Measurements from ENCODE around the gene SHROOM3. TPM values are rescaled to one million over a fixed set of nuclear protein-coding genes. Genes with fewer than 3 reads are reported as not detected.

Gene SHROOM3
- total and polyA plus RNA-seq, 2 donors (not counting 1 experiment from before 2014, with no cell fraction given) = 0.91 to 1.5 TPM

- Mint-ChIP-seq H3K4me3 (no peak overlapping the region), H3K27me3 (no peaks in the 10 kb centered on the region), H3K4me1 (no peaks in the 10 kb centered on the region), H3K27ac (no peak overlapping the region), H3K9me3 (ENCODE audit: insufficient read depth) (no peaks in the 10 kb centered on the region)
- WGBS (ENCODE audit: insufficient coverage) = 95% methylated on average over 6 of the region's 6 CpGs
- no peaks in the 10 kb centered on the region for H3K79me2 ChIP-seq (ENCODE audit: control insufficient read depth, insufficient read depth, low read length)
- TF ChIP-seq CTCF (IDR thresholded peaks at IDR 0.05) = no peak
- no peak for TF ChIP-seq EZH2 (IDR thresholded peaks at IDR 0.05; ENCODE audit: borderline replicate concordance, insufficient read depth, low read depth, low read length, poor library complexity, severe bottlenecking)
- CTCF ChIA-PET = no interaction called here
- H3K9ac ChIP-seq (ENCODE audit: low read length) = no peak overlapping the region
- no peaks in the 10 kb centered on the region for H4K20me1 ChIP-seq (ENCODE audit: control insufficient read depth, insufficient read depth, low read length, poor library complexity, severe bottlenecking)
- no peak overlapping the region for H3K4me2 ChIP-seq (replicated peaks; ENCODE audit: low read depth, low read length, poor library complexity, severe bottlenecking)
- ATAC-seq (ENCODE audit: low read depth) = no peak
- no peak overlapping the region for H3K4me3 ChIP-seq (ENCODE audit: control extremely low read depth in 1 of 5, extremely low read depth in 1 of 5, insufficient read depth in 1 of 5, low read depth in 2 of 5, low read length in 4 of 5)
- no peak for DNase-seq
- no peaks in the 10 kb centered on the region for H3K27me3 ChIP-seq (replicated peaks in 1 of 4; ENCODE audit: control extremely low read depth in 1 of 4, control insufficient read depth in 3 of 4, insufficient read depth in 4 of 4, low read length in 3 of 4)
- no peak overlapping the region for H2AFZ ChIP-seq (ENCODE audit: insufficient read depth, low read depth, low read length, poor library complexity, severe bottlenecking)
- no peaks in the 10 kb centered on the region for H3K4me1 ChIP-seq (ENCODE audit: control insufficient read depth in 2 of 2, insufficient read depth in 2 of 2, low read length in 2 of 2)
- H3K36me3 ChIP-seq (replicated peaks in 1 of 2; ENCODE audit: control extremely low read depth in 1 of 2, control insufficient read depth in 1 of 2, extremely low read depth in 1 of 2, insufficient read depth in 2 of 2, low read length in 1 of 2) = no peaks in the 10 kb centered on the region
- H3K9me3 ChIP-seq (ENCODE audit: control extremely low read depth in 1 of 3, control insufficient read depth in 2 of 3, insufficient read depth in 1 of 3, low read length in 2 of 3) = no peaks in the 10 kb centered on the region
- intact Hi-C loops (cut with micrococcal nuclease) = no loop called here
- no peak overlapping the region for H3K27ac ChIP-seq (ENCODE audit: low read length in 2 of 2)
- POLR2A ChIA-PET = no interaction called here
These were observed 219.1 kb downstream of the SHROOM3 start for GRCh38 chr4:76654084-76654483.

DNA sequence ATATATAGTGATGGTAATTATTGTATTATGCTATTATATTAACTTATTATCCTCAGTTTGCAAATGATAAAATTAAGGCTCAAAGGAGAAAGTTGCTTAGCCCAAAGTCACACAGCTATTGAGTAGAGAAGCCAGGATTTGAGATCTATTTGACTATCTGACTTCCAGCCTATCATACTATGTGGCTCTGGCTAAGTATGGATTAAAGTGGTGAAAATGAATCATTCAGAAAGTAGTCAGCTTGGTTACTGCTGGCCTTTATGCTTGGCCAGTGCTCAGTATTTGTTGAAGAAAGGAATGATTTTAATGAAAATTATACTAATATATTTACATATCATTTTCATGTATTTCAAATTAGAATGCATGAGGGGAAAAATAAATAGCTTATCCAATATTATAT, 219.8 kb downstream of the SHROOM3 start:
- Mint-ChIP-seq H3K4me1 (no peaks in the 10 kb centered on the region), H3K4me3 (no peak overlapping the region), H3K9me3 (ENCODE audit: insufficient read depth) (no peaks in the 10 kb centered on the region), H3K27me3 (no peaks in the 10 kb centered on the region), H3K27ac (no peak overlapping the region)
- H3K27ac ChIP-seq (ENCODE audit: low read length in 2 of 2) = no peak overlapping the region
- H3K36me3 ChIP-seq (replicated peaks in 1 of 2; ENCODE audit: control extremely low read depth in 1 of 2, control insufficient read depth in 1 of 2, extremely low read depth in 1 of 2, insufficient read depth in 2 of 2, low read length in 1 of 2) = no peaks in the 10 kb centered on the region
- no peak for TF ChIP-seq EZH2 (IDR thresholded peaks at IDR 0.05; ENCODE audit: borderline replicate concordance, insufficient read depth, low read depth, low read length, poor library complexity, severe bottlenecking)
- no peak for TF ChIP-seq CTCF (IDR thresholded peaks at IDR 0.05)
- no peaks in the 10 kb centered on the region for H3K79me2 ChIP-seq (ENCODE audit: control insufficient read depth, insufficient read depth, low read length)
- intact Hi-C loops (cut with micrococcal nuclease) = no loop called here
- no peak overlapping the region for H3K4me3 ChIP-seq (ENCODE audit: control extremely low read depth in 1 of 5, extremely low read depth in 1 of 5, insufficient read depth in 1 of 5, low read depth in 2 of 5, low read length in 4 of 5)
- no peaks in the 10 kb centered on the region for H3K9me3 ChIP-seq (ENCODE audit: control extremely low read depth in 1 of 3, control insufficient read depth in 2 of 3, insufficient read depth in 1 of 3, low read length in 2 of 3)
- ChIA-PET POLR2A (no interaction called here), CTCF (no interaction called here)
- H2AFZ ChIP-seq (ENCODE audit: insufficient read depth, low read depth, low read length, poor library complexity, severe bottlenecking) = no peak overlapping the region
- no peak for ATAC-seq (ENCODE audit: low read depth)
- H3K4me2 ChIP-seq (replicated peaks; ENCODE audit: low read depth, low read length, poor library complexity, severe bottlenecking) = no peak overlapping the region
- no peaks in the 10 kb centered on the region for H4K20me1 ChIP-seq (ENCODE audit: control insufficient read depth, insufficient read depth, low read length, poor library complexity, severe bottlenecking)
- H3K9ac ChIP-seq (ENCODE audit: low read length) = no peak overlapping the region
- no peaks in the 10 kb centered on the region for H3K4me1 ChIP-seq (ENCODE audit: control insufficient read depth in 2 of 2, insufficient read depth in 2 of 2, low read length in 2 of 2)
- no peak for DNase-seq
- H3K27me3 ChIP-seq (replicated peaks in 1 of 4; ENCODE audit: control extremely low read depth in 1 of 4, control insufficient read depth in 3 of 4, insufficient read depth in 4 of 4, low read length in 3 of 4) = no peaks in the 10 kb centered on the region
